ENCODE measurements around the gene AKAP13. TPM values are rescaled to one million over a fixed set of nuclear protein-coding genes. Genes with fewer than 3 reads are reported as not detected.

The AKAP13 gene
- polyA plus RNA-seq, 2 of the 4 experiments (the other 2 are of a cell fraction), result 20.4 to 28.8 TPM

DNA sequence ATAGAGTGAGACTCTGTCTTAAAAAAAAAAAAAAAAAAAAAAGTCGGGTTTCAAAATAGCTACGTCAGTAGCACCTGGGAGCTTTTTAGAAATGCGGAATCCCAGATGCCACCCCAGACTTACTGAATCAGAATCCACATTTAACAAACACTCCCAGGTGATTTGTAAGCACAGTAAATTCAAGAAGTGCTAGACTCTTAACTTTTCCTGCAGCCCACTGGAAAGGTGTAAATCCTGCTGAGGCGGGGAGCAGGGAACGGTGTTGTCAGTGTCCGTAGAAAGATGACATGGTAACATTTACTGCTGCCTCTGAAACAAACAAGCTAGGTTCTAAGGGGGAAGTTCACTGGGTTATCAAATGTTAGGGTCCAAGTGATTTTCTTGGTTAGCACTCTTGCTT, 2.4 kb upstream of the AKAP13 start:
- ATAC-seq (no peak), DNase-seq (ENCODE audit: low read depth in 1 of 2, low spot score in 1 of 2) (no peak), FAIRE-seq (no peak)
- WGBS (ENCODE audit: missing lambda C conversion rate), result 93% methylated on average over 6 of the region's 6 CpGs
- Histone ChIP-seq H3K9me3 (no peaks in the 10 kb centered on the region), H3K4me1 (peaks cover 18% of the 10 kb centered on the region; the same call in 2 of the 3 replicates), H3K4me2 (no peak overlapping the region), H3K27ac (no peak overlapping the region), H3K4me3 (no peak overlapping the region)
- ChIA-PET CTCF (interaction anchor here (0.6 to 4.7 kb wide), 8 partner anchors 10 to 97 kb away, joined by 3 to 27 read pairs (median 5); no protein-coding TSS in a partner anchor), POLR2A (no interaction called here)
- TF ChIP-seq ESRRA (IDR thresholded peaks at IDR 0.05; ENCODE audit: borderline replicate concordance, low read length), result no peak
- TF ChIP-seq PHF8 (IDR thresholded peaks at IDR 0.05; ENCODE audit: borderline replicate concordance, low read depth), result no peak
- no peak for TF ChIP-seq NFE2L2 (conservative IDR thresholded peaks at IDR 0.05; ENCODE audit: low read length)
- no peak for TF ChIP-seq FOSL2 (IDR thresholded peaks at IDR 0.05)
- no peak for TF ChIP-seq FOSL2 (CRISPR knock-in tag; IDR thresholded peaks at IDR 0.05)
- TF ChIP-seq, protein P1, sequence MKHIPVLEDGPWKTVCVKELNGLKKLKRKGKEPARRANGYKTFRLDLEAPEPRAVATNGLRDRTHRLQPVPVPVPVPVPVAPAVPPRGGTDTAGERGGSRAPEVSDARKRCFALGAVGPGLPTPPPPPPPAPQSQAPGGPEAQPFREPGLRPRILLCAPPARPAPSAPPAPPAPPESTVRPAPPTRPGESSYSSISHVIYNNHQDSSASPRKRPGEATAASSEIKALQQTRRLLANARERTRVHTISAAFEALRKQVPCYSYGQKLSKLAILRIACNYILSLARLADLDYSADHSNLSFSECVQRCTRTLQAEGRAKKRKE (CRISPR knock-in tag; IDR thresholded peaks at IDR 0.05; ENCODE audit: low read depth), result no peak
- no peak for TF ChIP-seq HOXB13 (CRISPR knock-in tag; IDR thresholded peaks at IDR 0.05; ENCODE audit: low read depth)
- no peak for TF ChIP-seq JUN (IDR thresholded peaks at IDR 0.05)
- no peak for TF ChIP-seq NR3C1 (IDR thresholded peaks at IDR 0.05)
- no peak for TF ChIP-seq CHD2 (IDR thresholded peaks at IDR 0.05; ENCODE audit: low read length, partially characterized antibody)
- TF ChIP-seq SREBF2 (IDR thresholded peaks at IDR 0.05), result no peak
- TF ChIP-seq RAD21 (conservative IDR thresholded peaks at IDR 0.05 in 1 of 2, IDR thresholded peaks at IDR 0.05 in 1 of 2), result no peak
- TF ChIP-seq RFX5 (IDR thresholded peaks at IDR 0.05), result no peak
- no peak for TF ChIP-seq HOXA7 (CRISPR knock-in tag; IDR thresholded peaks at IDR 0.05)
- TF ChIP-seq HDAC2 (IDR thresholded peaks at IDR 0.05), result no peak
- TF ChIP-seq BHLHE40 (IDR thresholded peaks at IDR 0.05; ENCODE audit: low read depth, low read length), result no peak

DNA sequence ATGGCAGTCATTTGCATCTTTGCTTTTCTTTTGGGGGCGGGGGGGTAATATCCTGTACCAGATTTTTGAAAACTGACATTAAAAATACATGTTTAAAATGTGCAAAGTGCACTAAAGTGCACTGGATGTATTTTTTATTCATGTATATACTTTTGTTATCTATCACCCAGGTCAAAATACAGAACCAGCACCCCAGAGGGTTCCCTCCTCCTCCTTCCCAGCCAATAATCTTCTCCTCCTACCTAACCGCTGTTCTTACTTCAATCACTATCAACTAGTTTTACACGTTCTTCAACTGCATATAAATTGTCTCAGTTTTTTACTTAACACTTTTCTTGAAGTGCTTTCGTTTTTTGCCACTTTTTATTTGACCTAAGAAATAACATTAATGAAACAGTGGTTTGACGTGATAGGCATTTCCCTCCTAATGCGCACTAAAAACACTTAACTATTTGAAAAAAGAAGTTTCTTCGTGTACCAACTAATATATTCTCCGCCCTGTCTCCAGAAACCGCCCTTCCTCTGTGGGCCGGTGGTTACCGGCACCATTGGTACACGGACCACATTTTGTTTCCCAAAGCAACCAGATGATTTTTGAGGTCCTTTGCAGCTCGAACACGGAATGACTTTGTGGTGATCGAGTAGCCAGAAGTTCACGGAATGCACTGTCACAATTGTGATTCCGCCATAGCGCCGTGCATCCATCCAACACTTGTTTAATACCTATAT, 836 bp upstream of the AKAP13 start:
- ChIA-PET CTCF (interaction anchor here (0.8 to 4.7 kb wide), 7 partner anchors 11 to 83 kb away, joined by 3 to 27 read pairs (median 6); no protein-coding TSS in a partner anchor), POLR2A (interaction anchor here (0.7 to 2.1 kb wide), 17 partner anchors 9 to 203 kb away, joined by 3 to 34 read pairs (median 5); no protein-coding TSS in a partner anchor)
- Histone ChIP-seq H3K4me2 (peak overlapping the region; percentile 77), H3K9me3 (no peaks in the 10 kb centered on the region), H3K27ac (peak overlapping the region; percentile 75 to 92), H3K4me1 (peaks cover 28% of the 10 kb centered on the region; the same call in 2 of the 3 replicates), H3K4me3 (peak overlapping the region; percentile 91)
- FAIRE-seq (no peak), DNase-seq (ENCODE audit: low read depth in 1 of 2, low spot score in 1 of 2) (peak in 1 of 2 experiments; percentile 27), ATAC-seq (no peak; a peak in 1 of 6 replicates)
- 13% methylated on average over 19 of the region's 19 CpGs for WGBS (ENCODE audit: missing lambda C conversion rate)
- TF ChIP-seq, protein P2, sequence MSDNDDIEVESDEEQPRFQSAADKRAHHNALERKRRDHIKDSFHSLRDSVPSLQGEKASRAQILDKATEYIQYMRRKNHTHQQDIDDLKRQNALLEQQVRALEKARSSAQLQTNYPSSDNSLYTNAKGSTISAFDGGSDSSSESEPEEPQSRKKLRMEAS (IDR thresholded peaks at IDR 0.05), result peak; percentile 41
- no peak for TF ChIP-seq RNF2 (IDR thresholded peaks at IDR 0.05; ENCODE audit: borderline replicate concordance, low read depth)

DNA sequence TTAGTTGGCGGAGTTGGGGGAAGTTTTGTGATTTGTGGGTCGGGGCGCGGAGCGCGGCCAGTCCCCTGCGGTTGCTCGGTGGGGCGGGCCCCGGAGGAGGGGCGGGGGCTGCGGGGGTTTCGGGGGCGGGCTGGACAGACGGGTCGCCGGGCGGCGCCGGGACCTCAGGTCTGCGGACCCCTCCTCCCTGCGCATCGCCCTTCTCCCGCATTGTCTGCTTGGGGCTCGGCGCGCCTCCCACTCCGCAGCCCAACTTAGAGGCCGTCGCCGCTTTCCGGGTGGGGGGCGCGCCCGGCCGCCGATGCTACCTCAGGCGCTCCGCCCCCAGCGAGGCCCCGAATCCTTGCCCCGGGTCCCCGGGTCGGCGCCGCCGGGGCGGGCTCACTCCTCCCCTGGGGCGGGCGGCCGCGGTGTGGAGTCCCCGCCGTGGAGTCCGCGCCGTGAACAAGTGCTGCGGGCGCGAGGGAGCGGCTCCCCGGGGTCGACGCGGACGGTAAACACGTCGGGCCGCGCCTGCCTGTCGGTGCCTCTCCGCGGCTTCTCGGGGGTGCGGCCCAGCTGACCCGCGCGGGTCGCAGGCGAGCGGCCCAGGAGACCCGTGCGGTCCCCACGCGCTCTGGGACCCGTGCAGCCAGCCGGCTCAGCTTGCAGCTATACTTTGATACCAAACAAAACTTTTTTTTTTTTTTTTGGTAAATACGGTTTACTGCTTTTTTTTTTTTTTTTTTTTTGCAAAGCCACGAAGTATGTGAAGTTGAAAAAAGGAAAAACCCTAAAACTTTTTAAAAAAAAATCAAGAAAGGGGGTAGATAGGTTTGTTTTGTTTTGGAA, 624 bp downstream of the AKAP13 start:
- H3K4me3 ChIP-seq, result peak overlapping the region; percentile 91
- peak in 1 of 2 experiments; percentile 38; a peak in 3 of 5 replicates for TF ChIP-seq RAD21 (conservative IDR thresholded peaks at IDR 0.05 in 1 of 2, IDR thresholded peaks at IDR 0.05 in 1 of 2)
- TF ChIP-seq, protein P3, sequence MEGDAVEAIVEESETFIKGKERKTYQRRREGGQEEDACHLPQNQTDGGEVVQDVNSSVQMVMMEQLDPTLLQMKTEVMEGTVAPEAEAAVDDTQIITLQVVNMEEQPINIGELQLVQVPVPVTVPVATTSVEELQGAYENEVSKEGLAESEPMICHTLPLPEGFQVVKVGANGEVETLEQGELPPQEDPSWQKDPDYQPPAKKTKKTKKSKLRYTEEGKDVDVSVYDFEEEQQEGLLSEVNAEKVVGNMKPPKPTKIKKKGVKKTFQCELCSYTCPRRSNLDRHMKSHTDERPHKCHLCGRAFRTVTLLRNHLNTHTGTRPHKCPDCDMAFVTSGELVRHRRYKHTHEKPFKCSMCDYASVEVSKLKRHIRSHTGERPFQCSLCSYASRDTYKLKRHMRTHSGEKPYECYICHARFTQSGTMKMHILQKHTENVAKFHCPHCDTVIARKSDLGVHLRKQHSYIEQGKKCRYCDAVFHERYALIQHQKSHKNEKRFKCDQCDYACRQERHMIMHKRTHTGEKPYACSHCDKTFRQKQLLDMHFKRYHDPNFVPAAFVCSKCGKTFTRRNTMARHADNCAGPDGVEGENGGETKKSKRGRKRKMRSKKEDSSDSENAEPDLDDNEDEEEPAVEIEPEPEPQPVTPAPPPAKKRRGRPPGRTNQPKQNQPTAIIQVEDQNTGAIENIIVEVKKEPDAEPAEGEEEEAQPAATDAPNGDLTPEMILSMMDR (IDR thresholded peaks at IDR 0.05), result no peak
- TF ChIP-seq JUN (IDR thresholded peaks at IDR 0.05), result peak; percentile 2 to 77; a peak in 2 of 5 replicates
- H3K4me2 ChIP-seq, result peak overlapping the region; percentile 84
- DNase-seq (ENCODE audit: low read depth in 1 of 2, low spot score in 1 of 2), result peak in 1 of 2 experiments; percentile 48
- peak; percentile 73 to 76 for ATAC-seq
- H3K4me1 ChIP-seq, result peaks cover 32% of the 10 kb centered on the region; the same call in 2 of the 3 replicates
- CTCF ChIA-PET, result interaction anchor here (0.8 to 4.7 kb wide), 13 partner anchors 15 to 124 kb away, joined by 3 to 27 read pairs (median 5); no protein-coding TSS in a partner anchor
- no peaks in the 10 kb centered on the region for H3K9me3 ChIP-seq
- no peak for FAIRE-seq
- POLR2A ChIA-PET, result interaction anchor here (0.6 to 2.1 kb wide), 23 partner anchors 8 to 202 kb away, joined by 3 to 34 read pairs (median 6); no protein-coding TSS in a partner anchor
- WGBS (ENCODE audit: missing lambda C conversion rate), result under 1% methylated on average over 42 of the region's 89 CpGs
- H3K27ac ChIP-seq, result peak overlapping the region; percentile 90 to 92
